Bronchial epithelial cell (primary cell): ENCODE measurements around the gene ANKRD33B. TPM values are rescaled to one million over a fixed set of nuclear protein-coding genes. Genes with fewer than 3 reads are reported as not detected.
A peak's percentile ranks its signal among the peaks of the same experiment; 100 is the strongest.

Source experiments
- DNase-seq: peaks from one replicate; pipeline ENCODE4 v3.0.0-alpha.2; 2010; ENCODE audit warnings: low read depth
- FAIRE-seq: peaks from 2 replicates; lab custom pipeline; 2011; peaks lifted over from hg19 to GRCh38; lab: Jason Lieb, UNC
- H3K27me3 ChIP-seq: 2 replicates; pipeline ENCODE4 v1.5.1; 2011; ENCODE audit warnings: low read length; ENCODE audit not compliant: control insufficient read depth, insufficient read depth
- H3K36me3 ChIP-seq: 2 replicates; pipeline ENCODE4 v1.5.1; 2011; ENCODE audit warnings: low read length; ENCODE audit not compliant: control insufficient read depth, insufficient read depth
- H3K4me3 ChIP-seq: 2 replicates; pipeline ENCODE4 v1.5.1; 2011; ENCODE audit warnings: mild to moderate bottlenecking, low read depth, low read length, control low read depth
- total RNA-seq: library from RNA; depleted of rRNA; stranded (reverse); fragments of >200 nt; gene quantifications from 2 replicates; pipeline ENCODE4 v1.2.1, GENCODE V29; 2014
- TF ChIP-seq, protein P1 (sequence below): IDR thresholded peaks from 2 replicates; pipeline ENCODE4 v1.5.1; 2011; ENCODE audit warnings: mild to moderate bottlenecking, moderate library complexity, low read length, control low read depth, inconsistent platforms; ENCODE audit not compliant: insufficient read depth, severe bottlenecking

Gene ANKRD33B
- total RNA-seq, 1 donor from 2014 or later: under 0.01 TPM

DNA sequence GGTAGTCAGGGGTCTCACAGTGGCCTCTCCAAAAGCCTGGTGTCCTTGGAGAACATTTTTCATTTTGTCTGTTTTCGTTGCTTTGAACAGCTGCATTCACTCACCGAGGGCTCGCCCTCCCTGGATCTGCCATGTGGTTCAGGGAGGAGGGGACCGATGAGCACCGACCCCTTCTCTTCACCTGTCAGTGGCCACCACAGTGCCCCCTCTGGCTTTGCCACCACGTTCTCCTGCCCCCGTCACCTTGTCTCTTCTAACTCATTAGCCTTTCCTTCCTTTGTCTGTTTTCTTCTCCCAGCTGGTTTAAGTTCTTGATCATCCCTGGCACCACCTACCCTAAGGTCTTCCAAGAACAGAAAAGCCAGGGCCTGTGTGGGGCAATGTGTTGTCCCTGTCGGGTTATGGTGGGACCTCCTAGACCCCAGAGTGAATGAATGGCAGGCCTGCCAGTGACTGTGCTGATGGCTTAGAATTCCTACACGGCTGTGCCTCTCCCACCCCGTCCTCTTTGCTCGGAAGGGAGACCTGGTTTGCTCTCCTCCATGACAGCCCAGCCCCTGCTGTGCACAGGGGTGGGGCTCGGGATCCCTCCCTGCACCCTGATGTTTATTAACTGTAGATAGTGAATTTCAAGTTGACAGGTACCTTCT lies 90.0 kb downstream of the ANKRD33B start:
- Histone ChIP-seq H3K36me3 (no peaks in the 10 kb centered on the region), H3K27me3 (no peaks in the 10 kb centered on the region), H3K4me3 (no peak overlapping the region)
- FAIRE-seq (no peak), DNase-seq (no peak)
- TF ChIP-seq, protein P1, sequence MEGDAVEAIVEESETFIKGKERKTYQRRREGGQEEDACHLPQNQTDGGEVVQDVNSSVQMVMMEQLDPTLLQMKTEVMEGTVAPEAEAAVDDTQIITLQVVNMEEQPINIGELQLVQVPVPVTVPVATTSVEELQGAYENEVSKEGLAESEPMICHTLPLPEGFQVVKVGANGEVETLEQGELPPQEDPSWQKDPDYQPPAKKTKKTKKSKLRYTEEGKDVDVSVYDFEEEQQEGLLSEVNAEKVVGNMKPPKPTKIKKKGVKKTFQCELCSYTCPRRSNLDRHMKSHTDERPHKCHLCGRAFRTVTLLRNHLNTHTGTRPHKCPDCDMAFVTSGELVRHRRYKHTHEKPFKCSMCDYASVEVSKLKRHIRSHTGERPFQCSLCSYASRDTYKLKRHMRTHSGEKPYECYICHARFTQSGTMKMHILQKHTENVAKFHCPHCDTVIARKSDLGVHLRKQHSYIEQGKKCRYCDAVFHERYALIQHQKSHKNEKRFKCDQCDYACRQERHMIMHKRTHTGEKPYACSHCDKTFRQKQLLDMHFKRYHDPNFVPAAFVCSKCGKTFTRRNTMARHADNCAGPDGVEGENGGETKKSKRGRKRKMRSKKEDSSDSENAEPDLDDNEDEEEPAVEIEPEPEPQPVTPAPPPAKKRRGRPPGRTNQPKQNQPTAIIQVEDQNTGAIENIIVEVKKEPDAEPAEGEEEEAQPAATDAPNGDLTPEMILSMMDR: no peak

DNA sequence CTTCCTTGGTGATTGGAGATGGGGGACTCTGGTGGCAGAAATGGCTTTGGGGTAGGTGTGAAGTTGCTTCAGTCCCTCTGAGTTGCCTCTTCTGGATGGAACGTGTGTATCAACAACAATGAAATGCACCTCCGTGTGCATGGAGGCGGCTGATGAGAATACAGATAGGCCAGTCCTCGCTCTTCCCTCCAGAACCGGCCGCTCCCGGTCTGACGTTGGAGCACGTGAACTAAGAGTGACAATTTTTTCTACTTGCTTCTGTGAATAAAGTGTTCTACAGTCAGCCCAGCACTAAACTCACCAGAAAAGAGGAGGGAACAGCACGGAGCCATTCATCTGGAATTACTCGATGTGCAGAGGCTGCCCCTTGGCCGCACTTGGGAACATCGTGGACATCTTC lies 90.7 kb downstream of the ANKRD33B start:
- H3K27me3 ChIP-seq: no peaks in the 10 kb centered on the region
- no peaks in the 10 kb centered on the region for H3K36me3 ChIP-seq
- no peak overlapping the region for H3K4me3 ChIP-seq
- FAIRE-seq: no peak
- no peak for DNase-seq
- TF ChIP-seq, protein P1: no peak

DNA sequence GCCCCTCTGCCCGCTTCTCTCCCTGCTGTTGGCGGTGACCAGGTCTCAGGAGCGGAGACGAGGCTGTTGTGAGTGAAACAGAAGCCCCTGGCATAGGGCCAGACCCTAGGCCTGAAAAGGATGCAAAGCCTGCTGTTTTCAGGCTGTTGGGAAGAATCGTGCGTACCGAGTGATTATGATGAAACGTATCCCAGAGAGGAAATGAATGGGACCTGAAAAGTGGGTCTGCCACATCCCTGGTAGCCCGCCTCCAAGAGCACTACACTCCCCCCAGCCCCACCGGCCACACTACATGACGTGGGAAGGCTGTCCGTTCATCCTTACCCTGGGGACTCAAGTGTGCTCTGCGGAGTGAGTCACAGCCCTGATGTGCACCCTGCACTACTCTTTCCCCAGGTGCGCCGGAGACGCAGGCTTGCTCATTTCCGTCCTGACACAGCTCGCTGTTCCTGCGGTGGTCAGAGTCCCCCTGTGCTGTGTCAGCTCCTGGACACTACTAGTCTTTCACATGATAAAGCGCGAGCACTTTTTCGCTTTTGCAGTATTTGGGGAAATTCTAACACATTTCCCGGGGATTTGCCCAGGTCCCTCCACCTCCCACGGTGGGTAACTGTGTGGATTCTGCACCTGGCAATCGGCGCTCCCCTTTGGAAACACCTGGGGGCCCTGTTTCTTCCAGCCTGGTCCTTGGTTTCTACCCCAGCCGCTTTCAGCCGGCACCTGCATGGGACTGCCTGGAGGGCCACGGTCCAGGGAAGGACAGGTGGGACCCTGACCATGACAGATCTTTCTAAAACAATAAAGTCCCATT lies 91.5 kb downstream of the ANKRD33B start:
- no peak for DNase-seq

DNA sequence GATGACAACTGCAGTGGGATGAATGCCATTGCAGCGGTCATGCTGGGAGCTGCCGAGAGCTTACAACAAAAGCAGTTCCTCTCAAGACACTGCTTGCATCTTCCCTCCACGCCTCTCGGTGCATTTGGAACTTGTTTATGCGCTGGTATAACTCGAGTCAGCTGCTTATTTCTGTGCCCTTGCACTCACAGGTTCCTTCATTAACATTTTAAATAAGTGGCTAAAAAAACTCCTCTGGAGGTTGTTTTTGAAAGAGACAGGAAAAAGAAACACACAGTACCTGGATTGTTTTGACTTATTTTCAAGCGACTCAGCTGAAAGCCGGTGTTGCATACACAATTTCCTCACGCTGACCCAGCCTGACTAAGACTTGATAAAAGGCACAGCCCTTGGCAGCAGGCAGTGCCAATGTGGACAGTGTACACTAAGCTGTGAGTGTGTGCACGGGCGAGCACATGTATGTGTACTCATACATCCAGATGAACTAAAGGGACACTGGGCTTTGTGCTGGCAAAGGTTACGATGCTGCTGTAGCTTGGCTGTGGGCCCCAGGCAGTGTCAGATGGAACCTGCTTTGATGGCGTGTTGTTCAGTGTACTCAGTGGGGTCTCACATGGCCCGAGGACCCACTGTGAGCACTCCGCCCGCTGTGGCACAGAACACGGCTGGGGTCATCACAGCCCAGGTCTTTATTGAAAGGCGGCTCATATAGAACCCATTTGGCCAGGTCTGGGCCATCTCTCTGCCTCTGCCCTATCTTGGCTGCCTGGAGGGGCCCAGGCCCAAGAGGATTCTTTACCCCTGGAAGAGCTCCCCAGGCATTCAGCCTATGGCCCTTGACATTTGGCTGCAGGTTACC lies 92.3 kb downstream of the ANKRD33B start:
- Histone ChIP-seq H3K36me3 (no peaks in the 10 kb centered on the region), H3K4me3 (no peak overlapping the region), H3K27me3 (no peaks in the 10 kb centered on the region)
- FAIRE-seq: no peak
- DNase-seq: peak; percentile 39
- TF ChIP-seq, protein P1: no peak

More for the DNA sequence above, 91.5 kb downstream of the ANKRD33B start:
- FAIRE-seq: no peak
- Histone ChIP-seq H3K27me3 (no peaks in the 10 kb centered on the region), H3K36me3 (no peaks in the 10 kb centered on the region), H3K4me3 (no peak overlapping the region)
- TF ChIP-seq, protein P1: no peak

DNA sequence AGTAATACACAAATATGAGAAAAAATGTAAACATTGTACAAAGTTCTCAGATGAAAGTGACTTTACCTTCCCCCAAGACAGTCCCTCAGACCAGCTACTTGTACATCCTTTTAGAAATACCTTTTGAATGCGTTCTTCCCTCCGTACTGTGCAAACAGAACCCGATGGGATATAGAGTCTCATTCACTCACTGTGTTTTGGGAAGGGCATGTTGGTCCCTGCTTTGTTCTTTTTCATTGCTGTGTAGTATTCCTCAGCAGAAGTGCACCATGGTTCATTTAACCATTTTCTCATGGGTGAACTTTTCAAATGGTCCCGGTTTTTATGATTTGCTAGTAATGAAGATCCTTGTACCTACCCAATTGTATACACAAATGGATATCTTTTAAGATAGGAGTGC lies 94.4 kb downstream of the ANKRD33B start:
- TF ChIP-seq, protein P1: no peak
- DNase-seq (no peak), FAIRE-seq (no peak)
- H3K36me3 ChIP-seq: no peaks in the 10 kb centered on the region
- no peak overlapping the region for H3K4me3 ChIP-seq
- H3K27me3 ChIP-seq: no peaks in the 10 kb centered on the region
